ENCODE results near the gene ZGPAT.

DNA sequence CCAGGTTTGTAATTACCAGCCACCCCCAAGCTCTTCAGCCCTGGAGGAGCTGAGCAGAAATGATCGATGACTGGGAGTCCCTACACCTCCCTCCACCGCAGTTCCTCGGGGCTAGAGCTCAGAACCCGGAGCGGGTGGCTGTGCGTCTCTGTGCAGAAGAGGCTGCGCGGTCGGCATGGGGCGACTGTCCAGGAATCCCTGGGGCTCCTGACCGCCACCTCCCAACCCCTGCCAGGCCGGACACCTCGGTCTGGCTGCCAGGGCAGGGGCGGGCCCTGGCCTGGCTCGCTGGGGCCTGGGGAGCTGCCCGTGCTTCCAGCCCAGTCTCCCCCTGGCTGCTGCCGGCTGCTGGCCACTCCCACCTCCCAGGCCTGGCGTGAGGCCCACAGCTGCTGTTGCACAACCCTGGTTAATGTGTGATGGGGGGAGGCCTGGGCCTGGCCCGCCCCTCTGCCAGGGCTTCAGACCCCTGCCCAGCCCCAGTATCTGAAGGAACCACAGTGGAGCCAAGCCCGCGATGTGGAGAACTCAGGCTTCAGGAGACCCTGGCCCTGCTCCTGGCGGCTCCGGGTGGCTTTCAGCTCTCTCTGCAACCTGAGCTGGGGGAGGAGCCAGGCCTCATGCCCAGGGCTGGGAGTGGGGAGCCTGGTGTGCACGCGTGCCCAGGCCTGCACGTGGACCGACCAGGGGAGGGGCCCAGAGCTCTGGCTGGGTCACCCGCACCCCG, 33.0 kb downstream of the ZGPAT start:
- TF ChIP-seq EZH2 (IDR thresholded peaks at IDR 0.05; ENCODE audit: borderline replicate concordance, low read depth, low read length, poor library complexity, severe bottlenecking) (no peak), CTCF (conservative IDR thresholded peaks at IDR 0.05; ENCODE audit: low read depth, low read length) (0 out of 2 replicates have a peak, but pooled peaks have one; percentile 17)
